Vagina (tissue), 2 donors: Measurements from ENCODE around the gene RELL1.

Experiments
- POLR2A ChIP-seq, 2 donors: fragments of 450-650 bp; IDR thresholded peaks; one replicate each; pipeline ENCODE4 v1.6.1; 2017; ENCODE audit warnings: antibody characterized with exemption in 2 of 2, mild to moderate bottlenecking in 2 of 2, moderate library complexity in 2 of 2
- POLR2AphosphoS5 ChIP-seq, 2 donors: sonication (generic); formaldehyde crosslinking; IDR thresholded peaks; one replicate each; pipeline ENCODE4 v1.9.0; 2017; ENCODE audit warnings: antibody characterized with exemption in 2 of 2, mild to moderate bottlenecking in 2 of 2, low read depth in 1 of 2; ENCODE audit not compliant: insufficient read depth in 1 of 2
- TF ChIP-seq, protein P1 (sequence below), 3 experiments: fragments of 450-650 bp in 2 of 3; fragments of 200-600 bp in 1 of 3; sonication (generic) in 1 of 3; IDR thresholded peaks; one replicate each; pipeline ENCODE4 v1.5.1; 2017 to 2019; ENCODE audit warnings: antibody characterized with exemption in 3 of 3, mild to moderate bottlenecking in 2 of 3, moderate library complexity in 2 of 3

DNA sequence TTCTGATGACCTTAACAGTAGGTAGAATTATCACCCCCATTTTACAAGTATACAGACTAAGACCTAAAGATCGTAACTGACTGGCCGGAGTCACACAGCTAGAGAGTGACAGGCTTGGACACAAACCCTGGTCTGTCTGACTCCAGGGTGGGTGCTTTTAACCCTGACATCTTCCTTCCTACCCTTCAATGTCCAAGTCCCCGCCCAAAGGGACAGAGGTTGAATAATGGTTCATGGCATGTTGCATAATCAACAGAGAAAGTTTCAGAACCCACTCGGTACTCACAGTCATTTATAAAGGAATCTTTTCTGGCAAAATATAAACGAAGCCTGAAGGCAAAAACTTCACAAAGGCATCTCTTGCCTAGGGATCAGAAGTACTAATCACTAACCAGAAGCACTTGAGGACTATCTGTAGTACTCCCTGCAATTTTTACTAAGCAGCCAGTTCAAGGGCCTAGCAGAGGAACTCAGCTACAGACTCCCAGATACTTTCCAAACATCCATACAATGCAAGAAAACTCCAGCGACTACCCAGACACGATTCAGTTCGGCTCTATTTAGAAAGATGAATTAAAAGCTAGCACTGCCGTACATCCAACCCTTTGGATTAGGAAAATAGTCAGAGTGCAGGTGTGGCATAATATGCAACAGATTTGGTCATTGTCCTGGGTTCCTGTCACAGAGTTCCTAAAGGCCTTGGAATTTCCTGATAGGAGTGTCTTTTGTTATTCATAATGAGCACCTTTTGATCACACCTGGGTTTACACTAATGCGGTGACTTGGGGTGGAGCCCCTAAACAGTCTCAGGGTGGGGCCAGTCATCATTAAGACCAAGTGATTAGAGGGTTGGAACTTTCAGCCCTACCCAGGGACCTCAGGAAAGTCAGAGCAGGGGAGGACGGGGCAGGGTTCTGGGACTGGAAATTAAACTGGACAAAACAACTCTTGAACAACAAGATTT lies 44.0 kb downstream of the RELL1 start:
- TF ChIP-seq POLR2A (IDR thresholded peaks at IDR 0.05) (no peak), POLR2AphosphoS5 (IDR thresholded peaks at IDR 0.05; ENCODE audit: insufficient read depth in 1 of 2, low read depth in 1 of 2) (no peak)
- TF ChIP-seq, protein P1, sequence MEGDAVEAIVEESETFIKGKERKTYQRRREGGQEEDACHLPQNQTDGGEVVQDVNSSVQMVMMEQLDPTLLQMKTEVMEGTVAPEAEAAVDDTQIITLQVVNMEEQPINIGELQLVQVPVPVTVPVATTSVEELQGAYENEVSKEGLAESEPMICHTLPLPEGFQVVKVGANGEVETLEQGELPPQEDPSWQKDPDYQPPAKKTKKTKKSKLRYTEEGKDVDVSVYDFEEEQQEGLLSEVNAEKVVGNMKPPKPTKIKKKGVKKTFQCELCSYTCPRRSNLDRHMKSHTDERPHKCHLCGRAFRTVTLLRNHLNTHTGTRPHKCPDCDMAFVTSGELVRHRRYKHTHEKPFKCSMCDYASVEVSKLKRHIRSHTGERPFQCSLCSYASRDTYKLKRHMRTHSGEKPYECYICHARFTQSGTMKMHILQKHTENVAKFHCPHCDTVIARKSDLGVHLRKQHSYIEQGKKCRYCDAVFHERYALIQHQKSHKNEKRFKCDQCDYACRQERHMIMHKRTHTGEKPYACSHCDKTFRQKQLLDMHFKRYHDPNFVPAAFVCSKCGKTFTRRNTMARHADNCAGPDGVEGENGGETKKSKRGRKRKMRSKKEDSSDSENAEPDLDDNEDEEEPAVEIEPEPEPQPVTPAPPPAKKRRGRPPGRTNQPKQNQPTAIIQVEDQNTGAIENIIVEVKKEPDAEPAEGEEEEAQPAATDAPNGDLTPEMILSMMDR (IDR thresholded peaks at IDR 0.05) = no peak
